WTC11 (cell line): Measurements from ENCODE around the gene SSU72.

Experiments used
- AR ChIP-seq: fragments of 250-450 bp; sonication (Bioruptor Pico); IDR thresholded peaks from 2 replicates; pipeline ENCODE4 v1.9.0; 2021; ENCODE audit warnings: mild to moderate bottlenecking
- ARID4B ChIP-seq: sonication (generic); formaldehyde crosslinking; IDR thresholded peaks from 2 replicates; pipeline ENCODE4 v1.8.0; 2023; ENCODE audit warnings: missing genetic modification reagents, mild to moderate bottlenecking, borderline replicate concordance
- ATF3 ChIP-seq: sonication (generic); formaldehyde crosslinking; conservative IDR thresholded peaks from 2 replicates; pipeline ENCODE4 v1.8.1; 2022; ENCODE audit warnings: mild to moderate bottlenecking, missing genetic modification reagents
- CREB1 ChIP-seq: sonication (generic); formaldehyde crosslinking; IDR thresholded peaks from 2 replicates; pipeline ENCODE4 v1.8.0; 2023; ENCODE audit warnings: mild to moderate bottlenecking, missing genetic modification reagents
- CTCF ChIP-seq: fragments of 200-600 bp; IDR thresholded peaks from 2 replicates; pipeline ENCODE4 v1.8.0; 2022; ENCODE audit warnings: antibody characterized with exemption
- GABPB1 ChIP-seq: sonication (generic); formaldehyde crosslinking; IDR thresholded peaks from 2 replicates; pipeline ENCODE4 v1.8.1; 2023; ENCODE audit warnings: mild to moderate bottlenecking, missing genetic modification reagents
- MAX ChIP-seq: sonication (generic); formaldehyde crosslinking; IDR thresholded peaks from 2 replicates; pipeline ENCODE4 v1.8.0; 2022; ENCODE audit warnings: mild to moderate bottlenecking, missing genetic modification reagents
- NFYB ChIP-seq: sonication (generic); formaldehyde crosslinking; conservative IDR thresholded peaks from 2 replicates; pipeline ENCODE4 v1.8.0; 2022; ENCODE audit warnings: low read depth, missing genetic modification reagents
- NR2C2 ChIP-seq: sonication (generic); formaldehyde crosslinking; IDR thresholded peaks from 2 replicates; pipeline ENCODE4 v1.8.0; 2022; ENCODE audit warnings: mild to moderate bottlenecking, missing genetic modification reagents
- SP1 ChIP-seq: sonication (generic); formaldehyde crosslinking; conservative IDR thresholded peaks from 2 replicates; pipeline ENCODE4 v1.8.1; 2022; ENCODE audit warnings: missing genetic modification reagents
- TP53 ChIP-seq: sonication (generic); formaldehyde crosslinking; IDR thresholded peaks from 2 replicates; pipeline ENCODE4 v1.8.1; 2023; ENCODE audit warnings: mild to moderate bottlenecking, missing genetic modification reagents
- ZNF317 ChIP-seq: sonication (generic); formaldehyde crosslinking; IDR thresholded peaks from 2 replicates; pipeline ENCODE4 v1.8.1; 2023; ENCODE audit warnings: low read depth, mild to moderate bottlenecking, moderate library complexity, missing genetic modification reagents, borderline replicate concordance
- ZSCAN18 ChIP-seq: fragments of 250-450 bp; sonication (Bioruptor Pico); IDR thresholded peaks from 2 replicates; pipeline ENCODE4 v2.1.2; 2022; ENCODE audit warnings: mild to moderate bottlenecking, moderate library complexity

GRCh38 chr1:1578371-1578940 is 3.8 kb upstream of the SSU72 start:
- TF ChIP-seq CTCF (no peak), TP53 (CRISPR knock-in tag) (no peak), CREB1 (CRISPR knock-in tag) (no peak), NR2C2 (CRISPR knock-in tag) (no peak), AR (no peak), ZSCAN18 (CRISPR knock-in tag) (no peak), SP1 (CRISPR knock-in tag) (no peak), NFYB (CRISPR knock-in tag) (no peak), ARID4B (no peak), ZNF317 (no peak), ATF3 (CRISPR knock-in tag) (no peak), MAX (no peak), GABPB1 (no peak)
